H1 (cell line): ENCODE data around the gene CAGE1. TPM values are rescaled to one million over a fixed set of nuclear protein-coding genes. Genes with fewer than 3 reads are reported as not detected.

Experiments
- CTCF ChIA-PET: fragments of 300-600 bp; sonication (Branson Sonifier 250); formaldehyde crosslinking; loops from one replicate; lab custom pipeline; 2021; ENCODE audit not compliant: partially characterized antibody; lab: Charles Lee
- POLR2A ChIA-PET: fragments of 300-600 bp; sonication (Branson Sonifier 250); formaldehyde crosslinking; loops from one replicate; lab custom pipeline; 2021; ENCODE audit warnings: inconsistent platforms; ENCODE audit not compliant: partially characterized antibody; lab: Charles Lee
- DNase-seq, 2 experiments: peaks; one replicate each; pipeline versions ENCODE4 v3.0.0 to v3.0.0-alpha.2; 2010 to 2022; ENCODE audit warnings: low spot score in 2 of 2, low read depth in 1 of 2, mixed read lengths in 1 of 2
- FAIRE-seq: peaks from 2 replicates; lab custom pipeline; 2011; peaks lifted over from hg19 to GRCh38; lab: Jason Lieb, UNC
- H2AFZ ChIP-seq: 2 replicates; pipeline ENCODE4 v1.8.1; 2012; ENCODE audit warnings: low read length, inconsistent platforms
- H2AK5ac ChIP-seq: 2 replicates; pipeline ENCODE4 v1.6.1; 2013; ENCODE audit warnings: low read depth, low read length
- H2BK120ac ChIP-seq: replicated peaks from 2 replicates; pipeline ENCODE3; 2013; ENCODE audit warnings: low read depth, low read length, inconsistent platforms
- H2BK12ac ChIP-seq: 2 replicates; pipeline ENCODE4 v1.6.1; 2013; ENCODE audit warnings: low read depth, low read length
- H2BK15ac ChIP-seq: 2 replicates; pipeline ENCODE4 v1.6.1; 2013; ENCODE audit warnings: low read length
- H2BK20ac ChIP-seq: 2 replicates; pipeline ENCODE4 v1.6.1; 2013; ENCODE audit warnings: low read length
- H2BK5ac ChIP-seq: 2 replicates; pipeline ENCODE4 v1.6.1; 2013; ENCODE audit warnings: low read depth, low read length
- H3K14ac ChIP-seq: 2 replicates; pipeline ENCODE4 v1.6.1; 2013; ENCODE audit warnings: inconsistent platforms; ENCODE audit not compliant: insufficient read length
- H3K18ac ChIP-seq: 2 replicates; pipeline ENCODE4 v1.6.1; 2013; ENCODE audit warnings: low read length; ENCODE audit errors: extremely low read depth
- H3K23ac ChIP-seq: 2 replicates; pipeline ENCODE4 v1.6.1; 2013; ENCODE audit warnings: inconsistent platforms; ENCODE audit not compliant: insufficient read length
- H3K23me2 ChIP-seq: 2 replicates; pipeline ENCODE4 v1.6.1; 2013; ENCODE audit warnings: low read depth, low read length
- H3K27ac ChIP-seq: 2 replicates; pipeline ENCODE4 v1.6.1; 2011; ENCODE audit warnings: low read depth, low read length, inconsistent platforms
- H3K27me3 ChIP-seq, 4 experiments: replicated peaks in 1 of 4; 1 replicate in 1 of 4; 2 replicates in 3 of 4; pipeline versions ENCODE4 v1.6.1 to v1.8.1; 2011 to 2013; ENCODE audit warnings: low read length in 3 of 4, mild to moderate bottlenecking in 3 of 4, inconsistent platforms in 2 of 4, mixed read lengths in 2 of 4, moderate library complexity in 1 of 4; ENCODE audit not compliant: control insufficient read depth in 3 of 4, insufficient read depth in 3 of 4; ENCODE audit errors: extremely low read depth in 1 of 4
- H3K36me3 ChIP-seq, 4 experiments: 2 replicates each; pipeline versions ENCODE4 v1.6.1 to v1.8.1; 2011 to 2013; ENCODE audit warnings: mild to moderate bottlenecking in 4 of 4, low read length in 3 of 4, moderate library complexity in 2 of 4, control low read depth in 1 of 4, inconsistent platforms in 1 of 4; ENCODE audit not compliant: insufficient read depth in 4 of 4, control insufficient read depth in 2 of 4
- H3K4ac ChIP-seq: replicated peaks from 2 replicates; pipeline ENCODE3; 2013; ENCODE audit warnings: low read length, low read depth, mixed read lengths, inconsistent platforms; ENCODE audit not compliant: insufficient read length
- H3K4me1 ChIP-seq, 4 experiments: replicated peaks in 1 of 4; 1 replicate in 1 of 4; 2 replicates in 3 of 4; pipeline versions ENCODE4 v1.6.1 to v1.8.1; 2011 to 2013; ENCODE audit warnings: low read length in 3 of 4, inconsistent platforms in 2 of 4, mixed read lengths in 1 of 4; ENCODE audit not compliant: insufficient read depth in 4 of 4, control insufficient read depth in 3 of 4
- H3K4me2 ChIP-seq, 2 experiments: 2 replicates each; pipeline versions ENCODE4 v1.6.1 to v1.8.1; 2011 to 2013; ENCODE audit warnings: low read depth in 2 of 2, low read length in 2 of 2, control low read depth in 1 of 2, inconsistent platforms in 1 of 2, mild to moderate bottlenecking in 1 of 2; ENCODE audit not compliant: insufficient read depth in 1 of 2
- H3K4me3 ChIP-seq, 4 experiments: fragments of 200-600, 300-600 bp in 1 of 4; sonication (generic), shearing (Covaris generic), sonication (Bioruptor Twin) in 1 of 4; 2 replicates each; pipeline versions ENCODE4 v1.5.1 to v1.8.1; 2011 to 2016; ENCODE audit warnings: low read length in 4 of 4, low read depth in 3 of 4, control low read depth in 2 of 4, inconsistent platforms in 2 of 4, mild to moderate bottlenecking in 2 of 4, mixed read lengths in 1 of 4, moderate library complexity in 1 of 4; ENCODE audit not compliant: insufficient read depth in 2 of 4; ENCODE audit errors: extremely low read depth in 1 of 4
- H3K56ac ChIP-seq: replicated peaks from 2 replicates; pipeline ENCODE3; 2013; ENCODE audit warnings: low read depth, mild to moderate bottlenecking, mixed read lengths, low read length, inconsistent platforms; ENCODE audit not compliant: insufficient read length
- H3K79me1 ChIP-seq: 2 replicates; pipeline ENCODE4 v1.6.1; 2013; ENCODE audit warnings: low read depth, low read length, control low read depth
- H3K79me2 ChIP-seq, 2 experiments: 2 replicates each; pipeline versions ENCODE4 v1.6.1 to v1.8.1; 2012 to 2013; ENCODE audit warnings: low read length in 2 of 2, mild to moderate bottlenecking in 2 of 2, inconsistent platforms in 1 of 2; ENCODE audit not compliant: insufficient read depth in 2 of 2, control insufficient read depth in 1 of 2
- H3K9ac ChIP-seq, 4 experiments: replicated peaks in 1 of 4; 1 replicate in 1 of 4; 2 replicates in 3 of 4; pipeline versions ENCODE4 v1.6.1 to v1.8.1; 2011 to 2013; ENCODE audit warnings: low read depth in 3 of 4, low read length in 3 of 4, control low read depth in 2 of 4, mild to moderate bottlenecking in 2 of 4, moderate library complexity in 2 of 4, inconsistent platforms in 1 of 4; ENCODE audit errors: extremely low read depth in 1 of 4
- H3K9me3 ChIP-seq, 2 experiments: 2 replicates each; pipeline versions ENCODE4 v1.6.1 to v1.8.1; 2012 to 2013; ENCODE audit warnings: mild to moderate bottlenecking in 2 of 2, moderate library complexity in 2 of 2, control low read depth in 1 of 2, inconsistent platforms in 1 of 2, low read depth in 1 of 2, low read length in 1 of 2, mixed read lengths in 1 of 2; ENCODE audit not compliant: insufficient read depth in 2 of 2
- H4K20me1 ChIP-seq, 2 experiments: replicated peaks in 1 of 2; 2 replicates each; pipeline versions ENCODE3 to v1.8.1; 2011 to 2013; ENCODE audit warnings: inconsistent platforms in 2 of 2, low read length in 2 of 2, mild to moderate bottlenecking in 1 of 2; ENCODE audit not compliant: insufficient read depth in 2 of 2, control insufficient read depth in 1 of 2
- H4K5ac ChIP-seq: 2 replicates; pipeline ENCODE4 v1.6.1; 2013; ENCODE audit warnings: low read length, low read depth, mixed read lengths, inconsistent platforms; ENCODE audit not compliant: insufficient read length
- H4K8ac ChIP-seq: 2 replicates; pipeline ENCODE4 v1.8.0; 2013; ENCODE audit warnings: mild to moderate bottlenecking, moderate library complexity, low read length, inconsistent platforms; ENCODE audit not compliant: insufficient read depth; ENCODE audit errors: extremely low read depth
- H4K91ac ChIP-seq: replicated peaks from 2 replicates; pipeline ENCODE3; 2013; ENCODE audit warnings: low read length, mixed read lengths, inconsistent platforms; ENCODE audit not compliant: insufficient read length
- CBX5 ChIP-seq: fragments of 300-800, 300-1000 bp; sonication (generic); IDR thresholded peaks from 2 replicates; pipeline ENCODE4 v1.7.1; 2016; ENCODE audit warnings: antibody characterized with exemption, low read length, low read depth
- CHD1 ChIP-seq: IDR thresholded peaks from 2 replicates; pipeline ENCODE4 v1.6.1; 2012; ENCODE audit warnings: low read depth, low read length, improper control_type of control experiment
- CREB1 ChIP-seq: IDR thresholded peaks from 2 replicates; pipeline ENCODE4 v1.6.1; 2012; ENCODE audit warnings: inconsistent platforms
- CTBP2 ChIP-seq: IDR thresholded peaks from 2 replicates; pipeline ENCODE4 v1.7.0; 2011; ENCODE audit warnings: borderline replicate concordance, mild to moderate bottlenecking, moderate library complexity, mixed read lengths, low read length; ENCODE audit not compliant: insufficient read depth, insufficient read length
- HDAC6 ChIP-seq: IDR thresholded peaks from one replicate; pipeline ENCODE4 v1.7.1; 2012; ENCODE audit warnings: low read depth, mild to moderate bottlenecking, inconsistent platforms, low read length, moderate library complexity
- JUND ChIP-seq: IDR thresholded peaks from 2 replicates; pipeline ENCODE4 v1.6.1; 2011; ENCODE audit warnings: mild to moderate bottlenecking, improper control_type of control experiment, low read length
- POLR2AphosphoS5 ChIP-seq: IDR thresholded peaks from 2 replicates; pipeline ENCODE4 v1.6.1; 2011; ENCODE audit warnings: low read depth, low read length
- SIRT6 ChIP-seq: IDR thresholded peaks from one replicate; pipeline ENCODE4 v1.7.1; 2012; ENCODE audit warnings: low read length, inconsistent platforms
- SRF ChIP-seq: IDR thresholded peaks from 2 replicates; pipeline ENCODE4 v1.6.1; 2011; ENCODE audit warnings: mild to moderate bottlenecking, low read depth, low read length, moderate library complexity
- TAF1 ChIP-seq: IDR thresholded peaks from 2 replicates; pipeline ENCODE4 v1.6.1; 2011; ENCODE audit warnings: mild to moderate bottlenecking, low read depth, low read length
- TCF12 ChIP-seq: IDR thresholded peaks from 2 replicates; pipeline ENCODE4 v1.6.1; 2011; ENCODE audit warnings: low read depth, mild to moderate bottlenecking, low read length
- WGBS, 2 experiments: shearing (Covaris generic) in 1 of 2; methylation state at CpG; one replicate each; pipeline versions ENCODE4 v1.1.6 to v1.1.7; 2013 to 2015; ENCODE audit warnings: low lambda C conversion rate in 2 of 2, mixed read lengths in 2 of 2, inconsistent platforms in 1 of 2, low coverage in 1 of 2, missing lambda C conversion rate in 1 of 2; ENCODE audit not compliant: insufficient replicate concordance in 2 of 2, insufficient coverage in 1 of 2, insufficient read length in 1 of 2; ENCODE audit errors: extremely low coverage in 1 of 2, missing lambda C conversion rate in 1 of 2; 5-methylcytosine and 5-hydroxymethylcytosine counted together
- polyA plus RNA-seq, 7 experiments: library from polyadenylated mRNA; depleted of rRNA in 3 of 7; stranded (reverse) in 5 of 7; unstranded in 2 of 7; fragments of >200 nt in 5 of 7; fragments of 200-250 nt in 2 of 7; gene quantifications; 1 replicate in 5 of 7; 2 replicates in 1 of 7; 4 replicates in 1 of 7; pipeline versions ENCODE4 v1.2.1 to v1.2.3, GENCODE V29; 2011 to 2013; ENCODE audit warnings: missing spikeins in 2 of 7, mixed read lengths in 2 of 7
- total RNA-seq: library from RNA; stranded (reverse); fragmentation: NEBNext Ultra II Directional; extraction: Animal tissue kit (Norgen Biotek cat#: 25700); gene quantifications from 2 replicates; pipeline ENCODE4 v1.2.1, GENCODE V29; 2021

CAGE1 gene
- total and polyA plus RNA-seq, 2 of the 8 experiments (the other 6 are each of a cell fraction or from before 2014, with no cell fraction given), result 0.09 TPM; not detected in 1

DNA sequence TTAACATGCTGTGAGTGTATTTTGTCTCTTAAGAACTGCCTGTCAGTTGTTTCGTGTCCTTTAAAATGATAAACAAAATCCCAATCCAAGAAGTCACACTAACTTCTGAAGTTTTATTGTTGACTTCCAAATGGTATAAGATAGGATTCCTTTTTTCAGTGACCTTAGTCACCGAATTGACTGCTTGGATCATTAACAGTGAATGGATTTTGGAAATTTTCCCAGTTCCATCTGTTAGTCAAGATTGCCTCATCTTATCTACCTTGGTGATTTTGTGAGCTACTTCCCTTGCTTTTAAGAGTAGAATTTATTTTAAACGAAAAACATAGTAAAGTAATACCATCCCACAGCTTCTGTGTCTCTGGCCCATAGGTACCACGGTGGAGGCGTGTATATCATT, 15.0 kb upstream of the CAGE1 start:
- ChIA-PET CTCF (interaction anchor here (0.6 to 1.7 kb wide), 3 partner anchors 8 to 313 kb away, joined by 3 to 4 read pairs (median 4); no protein-coding TSS in a partner anchor), POLR2A (no interaction called here)
- Histone ChIP-seq H4K8ac (no peak overlapping the region), H3K4me1 (no peaks in the 10 kb centered on the region), H3K79me2 (no peaks in the 10 kb centered on the region), H2BK15ac (no peak overlapping the region), H3K23ac (no peak overlapping the region), H2BK5ac (no peak overlapping the region), H2BK20ac (no peak overlapping the region), H3K36me3 (peaks cover 11 to 67% (median 47%) of the 10 kb centered on the region in 4 experiments), H2AFZ (no peak overlapping the region), H3K9ac (no peak overlapping the region), H3K79me1 (no peaks in the 10 kb centered on the region), H4K20me1 (no peaks in the 10 kb centered on the region), H2BK120ac (no peak overlapping the region), H3K4me3 (no peak overlapping the region), H4K5ac (no peak overlapping the region), H3K4ac (no peak overlapping the region), H3K23me2 (no peaks in the 10 kb centered on the region; the same call in 1 of the 2 replicates), H4K91ac (no peak overlapping the region), H3K56ac (no peak overlapping the region), H3K27me3 (no peaks in the 10 kb centered on the region), H3K4me2 (no peak overlapping the region), H3K27ac (no peak overlapping the region), H2BK12ac (no peak overlapping the region), H3K18ac (no peak overlapping the region), H3K14ac (no peak overlapping the region), H2AK5ac (no peak overlapping the region), H3K9me3 (no peaks in the 10 kb centered on the region)
- DNase-seq (no peak), FAIRE-seq (no peak)
- WGBS, 2 experiments, result 98% methylated on average over 5 of the region's 5 CpGs; no CpG with 5 or more reads in 1 of the 2 experiments
- TF ChIP-seq CREB1, result no peak
- TF ChIP-seq TAF1, result no peak
- no peak for TF ChIP-seq CHD1
- no peak for TF ChIP-seq HDAC6
- TF ChIP-seq POLR2AphosphoS5, result no peak
- no peak for TF ChIP-seq CBX5
- no peak for TF ChIP-seq JUND
- TF ChIP-seq SIRT6, result no peak
- no peak for TF ChIP-seq TCF12
- TF ChIP-seq SRF, result no peak
- TF ChIP-seq CTBP2, result no peak
